RWPE2 (cell line): ENCODE measurements around the gene COX6A2.
A peak's percentile ranks its signal among the peaks of the same experiment; 100 is the strongest.

Source experiments
- ATAC-seq: fragments of 200-7000 bp; cut with Tn5 transposase; 3 replicates; pipeline ENCODE4 v1.9.1; 2021; ENCODE audit warnings: low read depth
- DNase-seq: peaks from one replicate; pipeline ENCODE4 v3.0.0-alpha.2; 2020; ENCODE audit warnings: low spot score
- H3K27ac ChIP-seq: fragments of 450-650 bp; 2 replicates; pipeline ENCODE4 v1.5.1; 2017; ENCODE audit warnings: mild to moderate bottlenecking; ENCODE audit not compliant: poor library complexity, severe bottlenecking
- H3K27me3 ChIP-seq: fragments of 250-450 bp; sonication (Bioruptor Pico); 2 replicates; pipeline ENCODE4 v1.5.1; 2021; ENCODE audit warnings: mild to moderate bottlenecking, moderate library complexity; ENCODE audit not compliant: insufficient read depth, poor library complexity, severe bottlenecking
- H3K36me3 ChIP-seq: fragments of 250-450 bp; sonication (Bioruptor Pico); 2 replicates; pipeline ENCODE4 v1.5.1; 2020; ENCODE audit warnings: low read depth, mild to moderate bottlenecking, moderate library complexity
- H3K4me1 ChIP-seq: fragments of 250-450 bp; sonication (Bioruptor Pico); 2 replicates; pipeline ENCODE4 v1.5.1; 2021; ENCODE audit warnings: mild to moderate bottlenecking, moderate library complexity; ENCODE audit not compliant: insufficient read depth, poor library complexity, severe bottlenecking
- H3K4me3 ChIP-seq: fragments of 250-450 bp; sonication (Bioruptor Pico); 2 replicates; pipeline ENCODE4 v1.5.1; 2021; ENCODE audit warnings: mild to moderate bottlenecking, moderate library complexity; ENCODE audit not compliant: severe bottlenecking
- H3K9me3 ChIP-seq: fragments of 250-450 bp; sonication (Bioruptor Pico); 2 replicates; pipeline ENCODE4 v1.5.1; 2021; ENCODE audit warnings: mild to moderate bottlenecking, moderate library complexity; ENCODE audit not compliant: severe bottlenecking
- TF ChIP-seq, protein P1 (sequence below): fragments of 450-650 bp; IDR thresholded peaks from one replicate; pipeline ENCODE4 v1.5.1; 2017; ENCODE audit warnings: mild to moderate bottlenecking, moderate library complexity; ENCODE audit not compliant: poor library complexity, severe bottlenecking

COX6A2 gene

GRCh38 chr16:31390504-31391041, 37.6 kb downstream of the COX6A2 start:
- H3K9me3 ChIP-seq: no peaks in the 10 kb centered on the region
- no peaks in the 10 kb centered on the region for H3K36me3 ChIP-seq
- no peak overlapping the region for H3K27ac ChIP-seq
- no peak for DNase-seq
- ATAC-seq: no peak
- peaks cover 6% of the 10 kb centered on the region for H3K4me1 ChIP-seq
- TF ChIP-seq, protein P1, sequence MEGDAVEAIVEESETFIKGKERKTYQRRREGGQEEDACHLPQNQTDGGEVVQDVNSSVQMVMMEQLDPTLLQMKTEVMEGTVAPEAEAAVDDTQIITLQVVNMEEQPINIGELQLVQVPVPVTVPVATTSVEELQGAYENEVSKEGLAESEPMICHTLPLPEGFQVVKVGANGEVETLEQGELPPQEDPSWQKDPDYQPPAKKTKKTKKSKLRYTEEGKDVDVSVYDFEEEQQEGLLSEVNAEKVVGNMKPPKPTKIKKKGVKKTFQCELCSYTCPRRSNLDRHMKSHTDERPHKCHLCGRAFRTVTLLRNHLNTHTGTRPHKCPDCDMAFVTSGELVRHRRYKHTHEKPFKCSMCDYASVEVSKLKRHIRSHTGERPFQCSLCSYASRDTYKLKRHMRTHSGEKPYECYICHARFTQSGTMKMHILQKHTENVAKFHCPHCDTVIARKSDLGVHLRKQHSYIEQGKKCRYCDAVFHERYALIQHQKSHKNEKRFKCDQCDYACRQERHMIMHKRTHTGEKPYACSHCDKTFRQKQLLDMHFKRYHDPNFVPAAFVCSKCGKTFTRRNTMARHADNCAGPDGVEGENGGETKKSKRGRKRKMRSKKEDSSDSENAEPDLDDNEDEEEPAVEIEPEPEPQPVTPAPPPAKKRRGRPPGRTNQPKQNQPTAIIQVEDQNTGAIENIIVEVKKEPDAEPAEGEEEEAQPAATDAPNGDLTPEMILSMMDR: no peak
- H3K4me3 ChIP-seq: no peak overlapping the region
- no peaks in the 10 kb centered on the region for H3K27me3 ChIP-seq

DNA sequence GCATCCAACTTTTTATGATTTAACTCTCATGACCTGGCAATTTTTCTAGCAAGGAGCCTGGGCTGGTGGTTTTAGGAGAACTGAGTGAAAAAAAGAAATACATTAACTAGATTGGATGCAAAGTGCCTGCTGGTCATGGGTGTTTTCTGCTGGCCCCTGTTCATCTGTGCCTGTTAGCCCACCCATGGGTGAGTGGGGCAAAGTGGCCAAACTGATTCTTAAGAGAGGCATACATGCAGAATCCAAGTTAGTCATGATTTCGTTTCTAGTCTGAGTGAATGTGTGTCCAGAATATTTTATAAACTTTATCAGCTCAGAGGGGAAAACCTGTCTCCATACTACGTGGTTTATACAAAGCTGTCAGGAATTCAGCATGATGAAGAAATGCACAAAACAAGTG, 39.6 kb downstream of the COX6A2 start:
- Histone ChIP-seq H3K4me1 (peaks cover 11% of the 10 kb centered on the region), H3K4me3 (no peak overlapping the region), H3K36me3 (no peaks in the 10 kb centered on the region), H3K9me3 (no peaks in the 10 kb centered on the region), H3K27ac (no peak overlapping the region), H3K27me3 (no peaks in the 10 kb centered on the region)
- ATAC-seq (no peak), DNase-seq (no peak)
- TF ChIP-seq, protein P1: no peak

DNA sequence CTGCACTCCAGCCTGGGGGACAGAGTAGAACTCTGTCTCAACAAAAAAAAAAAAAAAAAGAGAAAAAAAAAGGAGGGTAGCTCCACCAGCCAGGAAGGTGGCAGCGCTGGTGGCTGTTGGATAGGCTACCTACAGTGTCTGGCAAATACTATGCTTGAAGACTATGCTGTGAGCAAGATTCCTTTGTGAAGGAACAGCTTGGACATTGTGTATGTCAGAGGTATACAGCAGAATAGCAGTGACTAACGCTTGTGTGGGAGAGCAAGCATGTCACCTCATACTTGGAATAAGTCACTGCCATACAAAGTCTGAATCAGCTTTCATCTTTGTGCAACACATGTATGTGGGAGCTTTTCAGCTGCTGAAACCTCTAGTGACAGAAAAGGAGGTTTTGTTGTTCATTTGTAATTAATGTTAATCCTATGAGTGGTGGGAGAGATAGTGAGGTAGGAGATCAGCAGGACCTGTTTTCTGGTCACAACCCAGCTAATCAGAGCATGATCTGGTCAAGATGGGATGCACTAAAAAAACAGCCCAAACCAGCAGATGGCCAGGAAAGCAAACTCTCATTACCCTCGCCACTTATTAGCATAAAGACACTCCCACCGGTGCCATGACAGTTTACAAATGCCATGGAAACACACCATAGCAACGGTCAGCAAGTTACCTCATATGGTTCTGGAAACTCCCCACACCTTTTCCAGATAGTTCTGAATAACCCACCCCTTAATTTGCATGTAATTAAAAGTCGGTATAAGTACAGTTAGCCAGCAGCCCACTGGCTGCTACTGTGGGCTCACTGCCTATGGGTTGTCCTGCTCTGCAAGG, 41.8 kb downstream of the COX6A2 start:
- Histone ChIP-seq H3K27ac (peak overlapping the region; percentile 10), H3K36me3 (no peaks in the 10 kb centered on the region), H3K9me3 (no peaks in the 10 kb centered on the region), H3K4me3 (no peak overlapping the region), H3K4me1 (peaks cover 11% of the 10 kb centered on the region), H3K27me3 (no peaks in the 10 kb centered on the region)
- DNase-seq: no peak
- ATAC-seq: peak; percentile 82
- TF ChIP-seq, protein P1: no peak

GRCh38 chr16:31385680-31386079, 42.5 kb downstream of the COX6A2 start:
- H3K4me1 ChIP-seq: peaks cover 11% of the 10 kb centered on the region
- H3K9me3 ChIP-seq: no peaks in the 10 kb centered on the region
- H3K4me3 ChIP-seq: no peak overlapping the region
- H3K27ac ChIP-seq: peak overlapping the region; percentile 10
- H3K27me3 ChIP-seq: no peaks in the 10 kb centered on the region
- TF ChIP-seq, protein P1: no peak
- H3K36me3 ChIP-seq: no peaks in the 10 kb centered on the region
- no peak for DNase-seq
- peak; percentile 74 for ATAC-seq
